GF-D8 (cell line): ENCODE measurements around the gene ZNF688.
"Not testable (repeated sequence)": the region's sequence is repeated elsewhere in the genome, so short reads cannot be mapped to it uniquely, and the experiment has no call there.

ENCODE experiments used
- DNase-seq: peaks from one replicate; lab custom pipeline; 2025; lab: John Stamatoyannopoulos, UW

Gene ZNF688

GRCh38 chr16:30557707-30557956, 13.9 kb downstream of the ZNF688 start:
- no peak for DNase-seq

- DNase-seq: no peak
Measured at GRCh38 chr16:30556125-30556473, 15.4 kb downstream of the ZNF688 start.

GRCh38 chr16:30555315-30556124, 16.0 kb downstream of the ZNF688 start:
- DNase-seq: no peak

- DNase-seq: no peak
Measured at GRCh38 chr16:30554557-30555314, 16.8 kb downstream of the ZNF688 start.

DNA sequence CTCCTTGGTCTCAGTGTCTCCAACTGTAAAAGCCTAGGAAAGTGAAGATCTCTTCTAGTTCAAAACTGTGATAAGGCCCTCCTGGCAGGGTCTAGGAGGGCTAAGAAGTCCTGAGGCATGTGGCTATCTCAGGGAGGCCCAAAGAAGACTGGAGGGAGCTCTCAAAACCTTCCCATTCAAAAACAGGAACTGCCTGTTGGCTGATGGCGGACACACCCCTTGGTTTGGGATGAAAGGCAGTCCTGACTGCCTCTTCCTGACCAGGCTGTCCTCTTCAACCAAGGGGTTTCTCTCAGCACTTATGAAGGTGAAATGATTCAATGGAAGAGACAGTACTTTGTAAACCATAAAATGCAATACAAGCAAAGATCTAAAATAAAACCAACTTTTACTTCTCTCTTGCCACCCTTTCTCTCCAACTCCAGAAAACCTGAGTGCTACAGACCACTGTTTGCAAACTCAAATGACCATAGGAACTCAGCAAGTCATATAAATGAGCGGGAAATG, 18.1 kb downstream of the ZNF688 start:
- no peak for DNase-seq

- no peak for DNase-seq
Measured at GRCh38 chr16:30552956-30553355, 18.6 kb downstream of the ZNF688 start.

DNA sequence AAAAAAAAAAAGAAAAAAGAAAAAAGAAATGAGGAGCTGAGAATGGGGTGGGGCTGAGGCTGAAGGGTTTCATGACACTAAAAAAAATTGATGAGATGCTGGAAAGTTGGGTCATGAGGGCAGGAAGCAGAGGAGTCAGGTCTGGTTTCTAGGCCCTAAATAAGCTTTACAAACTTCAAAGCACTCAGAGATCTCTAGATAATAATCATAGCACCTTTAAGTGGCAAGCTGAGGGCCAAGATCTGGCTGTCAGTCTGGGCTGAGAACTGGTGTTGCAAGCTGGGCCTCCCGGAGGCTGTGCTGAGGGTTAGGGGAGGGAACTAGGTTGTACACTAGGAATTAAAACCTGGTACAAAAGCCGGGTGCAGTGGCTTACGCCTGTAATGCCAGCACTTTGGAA, 19.7 kb downstream of the ZNF688 start:
- no peak for DNase-seq

GRCh38 chr16:30548416-30549253, 22.9 kb downstream of the ZNF688 start:
- DNase-seq: no peak

DNA sequence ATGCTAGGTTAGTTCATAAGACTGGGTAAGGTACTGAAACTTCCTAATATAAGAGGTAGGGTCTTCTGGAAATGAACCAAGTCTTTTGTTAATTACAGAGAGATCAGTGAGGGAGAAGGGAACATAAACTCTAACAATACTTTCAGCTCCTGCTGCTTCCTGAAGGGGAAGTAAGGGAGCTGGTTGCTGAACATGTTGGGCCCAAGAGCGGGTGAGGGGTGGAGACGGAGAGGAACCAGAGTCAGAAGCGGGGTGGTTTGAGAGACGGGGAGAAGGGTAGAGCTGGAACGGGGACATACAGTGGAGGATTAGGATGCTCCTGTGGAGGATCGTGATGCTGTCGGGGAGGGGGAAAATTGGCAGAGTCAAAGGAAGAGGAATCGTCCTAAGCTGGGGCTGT, 25.4 kb downstream of the ZNF688 start:
- DNase-seq: no peak

DNA sequence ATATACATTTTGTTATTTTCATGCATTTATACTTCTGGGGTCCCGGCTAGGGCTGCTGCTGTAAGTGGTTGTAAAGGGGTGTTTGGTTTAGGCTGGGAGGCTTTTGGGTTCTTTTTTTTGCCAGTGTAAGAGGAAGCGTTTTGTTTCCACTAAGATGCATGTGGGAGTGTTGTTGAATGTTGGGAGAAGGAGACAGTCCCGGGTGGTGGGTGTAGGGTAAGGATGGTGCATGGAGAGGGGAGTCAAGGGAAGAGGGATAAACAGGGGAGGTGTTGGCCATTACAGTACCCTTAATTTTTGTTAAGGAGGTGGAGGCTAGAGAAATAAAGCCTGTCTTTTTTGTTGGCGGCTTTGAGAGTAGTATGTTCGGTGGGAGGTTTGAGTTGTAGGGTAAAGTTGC, 28.4 kb downstream of the ZNF688 start:
- DNase-seq: no peak

DNA sequence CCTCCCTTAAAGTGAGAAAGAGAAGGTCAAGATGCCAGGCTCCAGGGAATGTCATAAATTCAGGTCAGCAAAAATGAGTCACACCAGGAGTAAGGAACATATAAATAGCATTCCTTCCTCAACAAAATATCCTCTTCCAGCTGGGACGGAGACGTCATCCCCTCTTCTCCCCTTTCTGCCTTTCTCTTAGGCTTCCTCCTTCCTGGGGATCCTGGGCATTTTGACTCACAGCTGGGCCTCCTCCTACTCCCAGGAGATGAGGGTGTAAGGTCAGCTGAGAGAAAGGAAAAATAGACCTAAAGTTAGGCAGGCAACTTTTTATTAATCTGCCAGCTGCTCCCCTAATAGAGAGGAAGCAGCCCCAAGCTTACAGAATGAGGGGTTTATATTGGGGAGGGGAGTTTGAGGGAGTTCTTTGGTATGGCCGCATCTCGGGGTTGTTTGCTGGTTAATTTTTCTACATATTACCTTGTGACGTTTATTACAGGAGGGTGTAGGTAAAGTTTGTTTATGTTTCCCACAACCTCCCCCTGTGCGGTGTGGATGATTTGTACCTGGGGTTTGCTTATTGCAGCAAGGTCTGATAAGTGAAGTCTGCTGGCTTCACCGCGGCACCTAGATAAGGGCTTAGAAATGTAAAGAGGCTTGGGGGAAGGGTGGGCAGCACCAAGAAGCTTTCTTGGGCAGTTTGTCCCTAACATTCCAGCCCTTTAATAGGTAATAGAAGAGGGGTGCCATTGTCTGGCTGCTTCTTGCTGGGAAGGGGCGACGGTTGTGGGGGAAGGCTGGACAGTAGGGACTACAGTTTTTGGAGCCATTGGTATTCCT, 29.8 kb downstream of the ZNF688 start:
- no peak for DNase-seq

GRCh38 chr16:30540916-30541464, 30.5 kb downstream of the ZNF688 start:
- DNase-seq: not testable (repeated sequence)

GRCh38 chr16:30539986-30540526, 31.5 kb downstream of the ZNF688 start:
- DNase-seq: not testable (repeated sequence)

- no peak for DNase-seq
Measured at GRCh38 chr16:30539000-30539964, 32.2 kb downstream of the ZNF688 start.

DNA sequence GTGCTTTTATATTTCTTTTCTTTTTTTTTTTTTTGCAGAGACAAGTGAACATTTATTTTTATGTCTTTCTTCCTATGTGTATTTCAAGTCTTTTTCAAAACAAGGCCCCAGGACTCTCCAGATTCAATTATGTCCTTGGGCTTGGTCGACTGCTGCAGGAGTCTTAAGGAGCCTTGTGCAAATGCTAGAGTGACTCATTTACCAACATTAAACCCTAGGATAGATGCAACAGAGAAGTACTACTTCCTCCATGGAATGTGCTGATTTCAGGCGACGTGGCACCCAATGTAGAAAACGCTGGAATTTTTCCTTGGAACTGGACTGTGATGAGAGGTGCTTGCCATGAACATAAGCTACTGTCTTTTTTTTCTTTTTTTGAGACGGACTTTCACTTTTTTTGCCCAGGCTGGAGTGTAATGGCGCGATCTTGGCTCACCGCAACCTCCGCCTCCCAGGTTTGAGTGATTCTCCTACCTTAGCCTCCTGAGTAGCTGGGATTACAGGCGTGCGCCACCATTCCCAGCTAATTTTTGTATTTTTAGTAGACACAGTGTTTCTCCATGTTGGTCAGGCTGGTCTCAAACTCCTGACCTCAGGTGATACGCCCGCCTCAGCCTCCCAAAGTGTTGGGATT, 35.0 kb downstream of the ZNF688 start:
- DNase-seq: not testable (repeated sequence)

DNA sequence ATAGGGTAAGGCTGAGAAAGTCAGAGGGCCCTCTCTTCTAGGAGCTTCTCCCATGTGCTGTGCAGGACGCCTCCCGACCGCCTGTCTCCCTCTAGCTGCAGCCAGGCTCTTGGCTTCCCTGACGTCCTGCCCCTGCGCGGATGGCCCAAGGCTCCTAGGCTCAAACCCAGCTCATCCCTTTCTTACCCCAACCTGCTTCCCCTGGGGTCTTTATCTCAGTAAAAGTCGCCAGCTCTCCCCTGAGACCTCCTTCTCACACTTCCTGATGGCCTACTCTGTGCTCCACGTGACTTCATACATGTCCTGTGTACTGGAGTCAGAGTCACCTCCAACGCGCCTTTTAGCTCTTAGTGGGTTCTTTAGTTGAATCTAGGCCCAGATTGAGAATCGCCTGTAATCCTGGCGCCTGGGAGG, 35.7 kb downstream of the ZNF688 start:
- peak; percentile 72 for DNase-seq

GRCh38 chr16:30535106-30535776, 36.3 kb downstream of the ZNF688 start:
- DNase-seq: no peak

GRCh38 chr16:30534368-30535105, 37.0 kb downstream of the ZNF688 start, which contains the start of gene ZNF747:
ZNF747 (minus strand) TSS chr16:30534858; CDS start chr16:30534679, 179 bp downstream.
- DNase-seq: peak; percentile 68
